T follicular helper cell (primary cell): ENCODE measurements around the gene POLA2.
"Not testable (repeated sequence)": the region's sequence is repeated elsewhere in the genome, so short reads cannot be mapped to it uniquely, and the experiment has no call there.

ENCODE experiments used
- DNase-seq: peaks from one replicate; pipeline ENCODE4 v3.0.0-alpha.2; 2020; ENCODE audit warnings: low read depth

POLA2 gene

GRCh38 chr11:65308281-65308891 is 46.6 kb downstream of the POLA2 start:
- DNase-seq: no peak

GRCh38 chr11:65309006-65309405 is 47.2 kb downstream of the POLA2 start:
- DNase-seq: no peak

GRCh38 chr11:65310215-65310614 is 48.5 kb downstream of the POLA2 start:
- DNase-seq: no peak

GRCh38 chr11:65310736-65311135 is 49.0 kb downstream of the POLA2 start:
- no peak for DNase-seq

GRCh38 chr11:65311170-65311678 is 49.5 kb downstream of the POLA2 start:
- no peak for DNase-seq

- DNase-seq: peak; percentile 60
Measured at GRCh38 chr11:65314501-65315203, 52.9 kb downstream of the POLA2 start, which contains the start of gene CDC42EP2. Gene CDC42EP2, plus strand, starts transcription at chr11:65314866. Its CDS starts 6,033 bp downstream, at chr11:65320899.

GRCh38 chr11:65315204-65315865 is 53.6 kb downstream of the POLA2 start:
- DNase-seq: peak; percentile 64

GRCh38 chr11:65315866-65316226 is 54.1 kb downstream of the POLA2 start:
- no peak for DNase-seq

- no peak for DNase-seq
Measured at GRCh38 chr11:65316227-65317024, 54.7 kb downstream of the POLA2 start.

- DNase-seq: no peak
Measured at GRCh38 chr11:65317025-65317786, 55.4 kb downstream of the POLA2 start.

GRCh38 chr11:65320386-65321075 is 58.8 kb downstream of the POLA2 start:
- DNase-seq: no peak

GRCh38 chr11:65321076-65321475 is 59.3 kb downstream of the POLA2 start:
- DNase-seq: no peak

- no peak for DNase-seq
Measured at GRCh38 chr11:65321828-65322485, 60.2 kb downstream of the POLA2 start.

GRCh38 chr11:65323813-65324212 is 62.1 kb downstream of the POLA2 start:
- DNase-seq: no peak

- no peak for DNase-seq
Measured at GRCh38 chr11:65325435-65325834, 63.7 kb downstream of the POLA2 start.

GRCh38 chr11:65327021-65327420 is 65.3 kb downstream of the POLA2 start:
- DNase-seq: no peak

GRCh38 chr11:65329478-65329877 is 67.7 kb downstream of the POLA2 start:
- DNase-seq: no peak

GRCh38 chr11:65329944-65330403 is 68.2 kb downstream of the POLA2 start:
- DNase-seq: peak; percentile 77

GRCh38 chr11:65330544-65330943 is 68.8 kb downstream of the POLA2 start:
- no peak for DNase-seq

GRCh38 chr11:65332591-65332990 is 70.8 kb downstream of the POLA2 start:
- not testable (repeated sequence) for DNase-seq
